Stromal cell of bone marrow (primary cell): ENCODE data around the gene NAA35.
"Not testable (repeated sequence)": the region's sequence is repeated elsewhere in the genome, so short reads cannot be mapped to it uniquely, and the experiment has no call there.

Experiments
- DNase-seq: peaks from one replicate; pipeline ENCODE4 v3.0.0-alpha.2; 2012; ENCODE audit warnings: low read depth

The NAA35 gene

DNA sequence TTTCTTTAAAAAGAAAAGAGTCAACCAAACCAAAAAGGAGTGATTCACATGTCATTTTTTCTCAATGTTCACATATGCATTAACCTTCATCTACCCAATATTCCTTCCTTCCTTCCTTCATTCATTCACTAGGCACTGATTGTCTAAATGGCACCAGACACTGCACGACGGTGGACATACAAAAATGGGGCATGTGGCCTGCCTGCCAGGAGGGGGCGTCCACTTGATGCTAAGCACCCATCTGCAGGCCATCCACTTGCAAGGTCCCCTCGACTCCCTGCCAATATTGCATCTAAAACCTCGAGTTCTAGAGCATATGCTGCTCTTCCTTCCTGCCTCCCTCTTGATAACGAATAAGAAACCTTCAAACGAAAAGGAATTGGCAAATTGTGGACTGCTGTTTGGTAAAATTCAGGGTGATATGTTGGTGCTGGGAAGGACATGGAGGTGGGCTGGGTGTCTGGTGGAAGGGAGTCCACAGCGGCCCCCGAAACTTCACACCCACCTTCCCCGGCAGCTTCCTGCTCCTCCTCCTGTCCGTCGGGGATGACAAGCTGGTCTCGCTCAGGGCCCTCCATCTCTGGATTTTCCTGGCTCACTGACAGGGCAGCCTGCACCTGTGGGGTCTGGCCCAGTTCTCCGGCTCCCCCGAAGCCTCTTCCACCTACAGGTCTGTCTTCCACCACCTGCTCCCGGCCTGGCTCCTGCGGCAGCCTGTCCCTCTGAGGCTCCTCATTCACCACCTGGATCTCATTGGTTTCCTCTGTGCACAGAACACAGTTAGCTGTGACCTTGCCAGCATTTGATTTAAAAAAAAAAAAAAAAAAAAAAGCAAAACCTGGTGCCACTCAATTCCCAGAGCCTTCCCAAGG is 94.2 kb downstream of the NAA35 start:
- peak; percentile 18 for DNase-seq

DNA sequence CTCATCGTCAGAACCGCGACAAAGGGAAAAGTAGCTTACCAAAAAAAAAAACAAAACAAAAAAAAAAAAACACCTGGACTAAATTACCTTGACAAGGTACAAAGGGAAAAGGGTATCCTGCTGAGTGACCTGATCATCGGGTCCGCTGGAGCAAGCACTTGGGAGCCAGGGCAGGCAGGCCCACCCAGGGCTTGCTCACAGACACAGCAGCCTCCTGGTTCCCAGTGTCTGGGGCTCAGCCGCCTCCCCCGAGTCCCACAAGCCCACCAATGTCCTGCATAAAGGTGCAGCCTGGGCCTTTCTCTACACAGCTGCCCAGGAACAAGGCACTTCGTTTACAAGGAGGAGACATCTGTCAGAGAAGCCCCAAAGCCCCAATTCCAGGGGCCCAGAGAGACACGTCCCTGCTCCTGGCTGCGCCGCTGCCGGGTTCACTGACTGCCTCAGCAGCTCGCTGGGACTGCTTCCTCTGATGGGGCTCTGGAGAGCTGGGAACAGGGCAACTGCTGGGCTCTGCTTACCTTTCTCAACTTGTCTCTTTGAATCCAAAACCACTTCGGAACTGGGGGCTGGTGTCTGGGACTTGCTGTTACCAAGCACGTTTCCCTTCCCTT is 95.0 kb downstream of the NAA35 start:
- no peak for DNase-seq

DNA sequence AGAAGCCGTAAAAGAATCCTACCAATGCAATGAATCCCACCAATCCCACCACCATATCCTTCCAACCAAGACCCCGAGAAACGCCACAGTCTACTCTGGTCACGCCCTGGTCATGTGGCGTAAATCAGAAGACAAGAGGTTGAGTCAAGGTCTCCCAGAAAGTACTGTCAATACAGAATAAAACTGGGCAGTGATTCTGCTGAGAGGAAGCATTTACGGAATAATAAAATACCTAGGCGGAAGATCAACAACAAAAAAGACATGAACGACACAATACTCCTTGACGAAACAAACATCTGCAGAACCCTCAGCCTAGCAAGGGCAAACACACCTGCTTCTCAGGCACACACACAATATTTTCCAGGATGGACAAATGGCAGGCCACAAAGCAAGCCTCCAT is 95.6 kb downstream of the NAA35 start:
- DNase-seq = no peak

DNA sequence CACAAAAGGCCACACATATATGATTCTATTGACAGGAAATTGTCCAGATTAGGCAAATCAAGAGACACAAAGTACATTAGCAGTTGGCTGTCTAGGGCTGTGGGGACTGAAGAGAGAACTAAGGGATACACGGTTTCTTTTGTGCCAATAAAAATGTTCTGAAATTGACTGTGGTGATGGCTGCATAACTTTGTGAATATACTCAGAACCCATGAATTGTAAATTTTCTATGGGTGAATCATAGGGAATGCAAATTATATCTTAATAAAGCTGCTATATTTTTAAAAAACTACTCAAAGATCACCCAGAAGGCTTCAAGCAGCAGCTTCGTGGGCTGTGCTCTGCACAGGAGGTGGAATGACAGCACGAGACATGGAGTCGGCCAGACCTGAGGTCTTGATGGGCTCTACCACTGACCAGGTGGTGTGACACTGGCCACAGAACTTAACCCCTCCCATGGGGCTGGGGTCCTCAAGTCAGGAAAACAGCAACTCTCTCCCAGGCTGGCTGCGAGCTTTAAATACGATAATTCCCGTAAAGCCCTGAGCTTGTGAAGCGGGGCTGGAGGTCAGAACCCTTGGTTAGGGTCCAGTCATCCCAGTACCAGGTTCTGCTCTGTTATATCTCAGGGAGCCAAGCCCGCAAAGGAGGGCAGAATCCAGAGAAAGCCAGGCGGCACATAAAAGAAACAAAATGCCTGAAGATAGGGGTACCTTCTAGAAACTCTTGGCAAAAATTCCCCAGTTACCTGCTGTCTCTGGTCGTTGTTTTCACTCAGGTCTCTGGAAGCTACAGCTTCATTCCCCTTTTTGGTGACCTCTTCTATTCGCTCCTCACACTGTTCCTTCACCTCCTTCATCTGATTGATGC is 99.3 kb downstream of the NAA35 start:
- peak; percentile 31 for DNase-seq

DNA sequence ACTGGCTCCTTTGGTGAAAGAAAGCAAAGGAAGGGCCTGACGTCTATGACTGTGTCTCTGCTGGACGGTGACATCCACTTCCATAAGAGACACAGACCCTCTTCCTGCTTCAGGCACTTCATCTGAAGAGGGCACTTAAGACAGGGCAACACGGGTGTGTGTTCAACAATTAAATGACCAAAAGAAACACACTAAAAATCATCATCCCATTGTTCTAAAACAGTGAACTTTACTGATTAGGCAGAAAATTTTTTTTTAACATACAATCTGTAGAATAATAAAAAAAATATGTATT is 99.9 kb downstream of the NAA35 start:
- no peak for DNase-seq

DNA sequence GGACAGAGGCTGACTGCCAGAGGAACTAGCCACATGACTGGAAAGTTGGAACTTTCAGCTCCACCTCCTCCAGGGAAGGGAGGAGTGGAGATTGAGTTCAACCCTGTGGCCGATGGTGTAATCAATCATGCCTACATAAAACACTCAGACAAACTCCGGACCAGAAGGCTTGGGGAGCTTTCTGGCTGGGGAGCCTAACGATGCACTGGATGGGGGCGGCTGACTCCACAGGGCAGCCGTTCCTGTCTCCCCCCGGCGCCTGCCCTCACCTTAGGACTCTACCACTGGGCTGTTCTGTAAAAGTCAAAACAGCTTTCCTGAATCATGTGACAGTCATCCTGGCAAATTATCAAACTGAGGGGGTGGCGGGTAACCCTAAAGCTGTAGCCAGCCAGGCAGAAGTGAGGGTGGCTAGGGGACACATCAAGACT is 100.4 kb downstream of the NAA35 start:
- DNase-seq = peak; percentile 79

DNA sequence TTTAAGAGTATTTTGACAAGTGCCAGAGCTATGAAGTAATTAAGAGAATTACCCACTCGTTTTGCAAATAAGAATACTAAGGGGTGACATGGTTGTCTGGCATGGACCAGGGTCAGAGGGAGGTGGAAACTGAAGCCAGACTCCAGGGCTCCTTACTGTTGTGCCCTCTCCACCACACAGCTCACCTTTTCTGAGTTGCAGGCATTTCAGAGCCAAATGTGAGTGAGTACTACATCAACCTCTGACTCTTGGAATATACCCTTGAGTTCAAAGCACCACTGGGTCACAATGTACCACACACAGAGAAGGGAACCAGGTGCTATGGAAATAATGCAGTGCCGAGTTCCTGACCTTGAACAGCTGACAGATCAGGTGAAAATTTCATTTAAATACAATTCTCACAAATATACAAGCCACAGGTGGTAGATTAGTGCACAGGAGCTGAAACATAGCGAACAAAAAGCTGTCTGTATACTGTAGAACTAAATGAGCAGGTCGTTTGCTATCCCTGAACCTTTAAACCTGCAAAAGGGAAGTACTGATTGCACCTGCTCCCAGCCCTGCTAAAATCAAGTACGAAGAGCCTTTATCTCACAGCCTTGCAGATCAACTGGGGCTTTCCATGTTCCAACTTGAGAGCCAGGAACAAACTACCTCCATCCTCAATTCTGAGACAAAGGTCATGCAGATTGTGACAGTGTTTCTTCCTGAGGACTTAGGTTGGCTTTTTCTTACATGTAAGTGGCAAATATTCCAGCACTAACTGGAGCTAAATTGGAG is 101.4 kb downstream of the NAA35 start:
- no peak for DNase-seq

DNA sequence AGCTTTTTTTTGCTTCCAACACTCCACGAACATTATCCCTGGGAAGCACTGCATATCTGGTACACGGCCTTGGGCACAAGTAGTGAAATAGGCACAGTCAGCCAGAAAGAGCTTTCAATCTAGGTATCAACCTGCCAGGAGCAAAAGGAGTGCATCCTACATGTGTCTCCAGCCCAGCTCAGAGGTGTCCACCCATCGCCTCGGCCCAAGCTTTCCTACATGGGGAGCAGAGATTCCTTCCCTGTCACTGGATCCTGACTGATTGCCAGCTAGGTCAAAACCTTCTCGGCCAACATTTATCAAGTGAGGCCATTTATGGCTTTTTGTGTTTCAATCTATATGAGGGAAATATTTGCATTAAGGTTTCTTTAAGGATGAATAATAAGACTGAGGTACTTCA is 102.6 kb downstream of the NAA35 start:
- no peak for DNase-seq

DNA sequence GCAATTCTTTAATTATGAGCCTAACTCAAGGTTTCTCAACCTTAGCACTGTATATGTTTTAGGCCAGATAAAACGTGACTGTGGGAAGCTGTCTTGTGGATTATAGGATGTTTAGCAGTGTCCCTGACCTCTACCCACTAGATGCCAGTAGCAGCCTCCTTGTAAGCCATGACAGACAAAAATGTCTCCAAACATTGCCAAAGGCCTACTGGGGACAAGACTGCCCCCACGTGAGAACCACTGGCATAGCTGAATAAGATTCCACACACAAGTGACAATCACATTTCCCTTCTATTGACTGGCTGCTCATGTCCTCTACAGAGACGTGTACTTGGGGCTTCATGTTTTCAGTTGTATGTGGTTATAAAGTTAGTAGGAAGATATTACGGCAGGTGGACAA is 103.1 kb downstream of the NAA35 start:
- DNase-seq = no peak

DNA sequence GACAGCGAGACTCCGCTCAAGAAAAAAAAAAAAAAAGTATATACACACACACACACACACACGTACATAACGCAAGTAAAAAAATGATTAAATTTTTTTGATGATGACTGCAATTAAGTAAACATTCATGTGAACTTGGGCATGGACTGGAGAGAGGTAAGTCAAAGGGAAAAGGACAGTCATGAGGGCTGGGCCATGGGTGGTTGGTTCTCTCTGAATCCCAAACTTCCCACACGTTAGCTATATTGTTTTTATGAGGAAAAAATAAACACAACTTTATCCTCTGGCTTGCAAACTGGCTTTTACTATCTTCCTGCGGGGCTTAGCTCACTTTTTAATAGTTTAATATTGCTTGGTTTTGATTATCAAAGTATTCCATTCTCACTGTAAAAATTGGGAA is 104.7 kb downstream of the NAA35 start:
- no peak for DNase-seq

DNA sequence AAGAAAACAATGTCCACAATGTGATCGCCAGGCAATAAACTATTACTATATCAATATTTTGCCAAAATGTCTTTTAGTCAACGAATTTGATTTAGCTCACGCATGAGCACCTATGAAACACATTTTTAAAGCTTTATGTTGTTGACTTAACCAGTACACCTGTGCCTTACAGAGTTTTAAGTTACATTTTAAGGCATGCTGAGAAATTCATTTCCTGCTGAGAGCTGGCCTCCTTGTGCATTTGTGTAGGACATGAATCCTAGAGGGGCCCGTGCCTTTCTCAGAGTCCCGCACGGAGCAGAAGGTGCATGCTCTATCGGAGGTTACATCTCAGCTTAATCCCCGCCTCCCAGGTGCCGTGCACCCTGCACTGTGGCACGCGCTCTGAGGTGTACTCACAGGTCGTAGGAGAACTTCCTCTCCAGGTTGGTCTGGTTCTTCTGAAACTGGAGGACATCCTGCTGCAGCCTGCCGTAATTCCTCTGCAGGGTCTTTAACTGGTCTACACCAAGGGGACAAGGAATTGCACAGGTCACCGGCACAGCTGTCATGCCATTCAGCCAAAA is 105.2 kb downstream of the NAA35 start:
- no peak for DNase-seq

DNA sequence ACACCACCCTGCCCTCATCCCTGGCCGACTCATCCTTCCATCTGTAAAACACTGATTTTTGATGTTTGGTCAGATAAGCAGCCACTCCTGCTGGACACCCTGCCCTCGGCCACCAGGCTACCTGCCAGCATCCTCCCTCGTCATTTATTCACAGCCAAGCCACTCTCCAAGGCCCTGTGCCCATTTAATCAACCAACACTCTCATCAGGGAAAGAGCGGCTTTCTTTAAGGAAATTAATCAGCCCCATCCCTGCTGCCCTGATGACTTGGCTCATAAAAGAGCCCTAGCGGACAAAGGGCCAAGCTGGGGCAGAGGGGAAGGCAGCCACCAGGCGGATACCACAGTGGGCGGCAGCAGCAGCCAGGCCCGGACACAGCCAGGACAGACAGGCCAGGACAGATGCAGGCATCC is 106.0 kb downstream of the NAA35 start:
- no peak for DNase-seq

DNA sequence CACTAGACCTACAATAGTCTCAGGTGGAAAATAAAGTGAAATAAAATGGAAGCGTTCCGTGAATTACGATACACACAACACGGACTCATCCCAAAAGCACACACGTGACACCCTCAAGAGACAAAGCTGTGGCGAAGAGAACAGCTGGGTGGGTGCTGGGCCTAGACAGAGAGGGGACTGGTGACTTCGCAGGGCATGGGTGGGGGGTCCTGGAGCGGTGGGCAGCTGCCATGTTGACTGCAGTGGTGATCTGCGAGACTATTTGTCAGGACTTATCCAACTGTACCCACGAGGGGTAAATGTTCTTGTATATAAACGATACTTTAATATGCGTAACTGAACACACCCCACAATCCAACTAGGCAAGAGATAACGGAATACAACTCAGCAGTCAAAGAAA is 106.4 kb downstream of the NAA35 start:
- no peak for DNase-seq

DNA sequence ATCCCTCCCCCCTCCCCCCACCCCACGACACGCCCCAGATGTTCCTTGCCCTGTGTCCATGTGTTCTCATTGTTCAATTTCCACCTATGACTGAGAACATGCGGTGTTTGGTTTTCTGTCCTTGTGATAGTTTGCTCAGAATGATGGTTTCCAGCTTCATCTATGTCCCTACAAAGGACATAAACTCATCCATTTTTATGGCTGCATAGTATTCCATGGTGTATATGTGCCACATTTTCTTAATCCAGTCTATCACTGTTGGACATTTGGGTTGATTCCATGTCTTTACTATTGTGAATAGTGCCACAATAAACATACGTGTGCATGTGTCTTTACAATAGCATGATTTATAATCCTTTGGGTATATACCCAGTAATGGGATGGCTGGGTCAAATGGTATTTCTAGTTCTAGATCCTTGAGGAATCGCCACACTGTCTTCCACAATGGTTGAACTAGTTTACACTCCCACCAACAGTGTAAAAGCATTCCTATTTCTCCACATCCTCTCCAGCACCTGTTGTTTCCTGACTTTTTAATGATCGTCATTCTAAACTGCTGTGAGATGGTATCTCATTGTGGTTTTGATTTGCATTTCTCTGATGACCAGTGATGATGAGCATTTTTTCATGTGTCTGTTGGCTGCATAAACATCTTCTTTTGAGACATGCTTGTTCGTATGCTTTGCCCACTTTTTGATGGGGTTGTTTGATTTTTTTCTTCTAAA is 107.2 kb downstream of the NAA35 start:
- not testable (repeated sequence) for DNase-seq

DNA sequence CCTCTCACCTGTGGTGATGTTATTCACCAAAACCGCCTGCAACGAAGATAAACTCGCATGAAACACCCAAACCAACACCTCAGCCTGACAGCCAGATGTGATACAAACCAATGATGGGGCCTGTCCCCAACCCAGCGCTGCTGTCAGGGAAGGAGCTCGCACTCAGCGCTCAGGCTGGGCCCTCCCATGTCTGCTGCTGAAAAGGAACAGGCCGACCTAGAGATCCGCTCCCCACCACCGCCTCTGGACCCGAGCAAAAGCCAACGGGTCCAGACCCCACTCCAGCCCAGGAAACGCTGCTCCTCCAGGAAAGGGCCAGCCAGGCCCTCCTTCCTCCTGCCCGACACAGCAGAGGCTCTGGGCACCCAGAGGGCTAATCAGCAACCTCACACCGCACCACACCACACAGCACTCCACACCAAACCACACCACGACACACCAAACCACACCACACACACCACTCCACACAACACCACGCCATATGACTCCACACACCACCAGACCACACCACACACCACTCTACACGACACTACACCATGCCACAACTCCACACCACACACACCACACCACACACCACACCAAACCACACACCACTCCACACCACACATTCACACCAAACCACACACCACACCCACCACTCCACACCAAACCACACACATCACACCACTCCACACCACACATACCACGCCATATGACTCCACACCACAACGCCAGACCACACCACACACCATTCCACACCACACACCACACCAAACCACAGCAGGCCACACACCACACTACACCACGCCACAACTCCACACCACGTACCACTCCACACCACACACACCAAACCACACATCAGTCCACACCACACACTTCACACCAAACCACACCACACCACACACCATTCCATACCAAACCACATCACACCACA is 111.9 kb downstream of the NAA35 start:
- no peak for DNase-seq

DNA sequence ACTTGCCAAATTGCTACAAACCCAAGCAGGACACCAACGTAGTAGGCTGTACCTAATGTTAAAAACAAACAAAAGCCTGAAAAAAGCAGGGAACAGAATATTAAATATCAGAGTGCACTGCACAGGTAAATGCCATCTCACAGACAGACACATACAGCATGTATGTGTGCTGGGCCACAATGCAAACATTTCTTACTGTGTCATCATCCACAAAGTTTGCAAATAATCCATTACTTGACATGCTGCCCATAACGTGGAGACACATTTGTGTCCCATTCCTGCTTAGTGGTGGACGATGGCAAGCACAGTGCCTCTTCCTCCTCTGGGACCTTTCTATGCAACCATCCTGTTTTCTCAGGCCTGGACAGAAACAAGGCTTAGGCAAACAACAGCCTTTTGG is 113.7 kb downstream of the NAA35 start:
- DNase-seq = no peak

DNA sequence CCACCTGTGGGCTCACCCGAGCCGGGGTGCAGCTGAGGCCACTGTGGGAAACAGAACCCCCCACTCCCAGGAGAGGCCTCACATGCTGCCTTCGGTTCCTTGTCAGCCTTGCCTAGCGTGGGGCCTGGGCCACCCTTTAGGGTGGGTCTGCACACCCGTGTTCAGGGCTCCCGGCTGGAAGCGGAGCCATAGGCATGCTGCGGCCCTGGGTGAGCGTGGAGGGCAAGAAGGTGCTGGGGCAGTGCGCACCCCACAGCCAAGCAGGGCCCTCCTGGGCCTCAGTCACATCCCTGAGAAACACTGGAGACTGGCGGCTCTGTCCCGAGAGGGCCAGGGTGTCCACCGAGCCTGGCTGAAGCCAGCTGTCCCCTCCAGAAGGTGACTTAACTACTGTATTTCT is 116.5 kb downstream of the NAA35 start:
- no peak for DNase-seq

DNA sequence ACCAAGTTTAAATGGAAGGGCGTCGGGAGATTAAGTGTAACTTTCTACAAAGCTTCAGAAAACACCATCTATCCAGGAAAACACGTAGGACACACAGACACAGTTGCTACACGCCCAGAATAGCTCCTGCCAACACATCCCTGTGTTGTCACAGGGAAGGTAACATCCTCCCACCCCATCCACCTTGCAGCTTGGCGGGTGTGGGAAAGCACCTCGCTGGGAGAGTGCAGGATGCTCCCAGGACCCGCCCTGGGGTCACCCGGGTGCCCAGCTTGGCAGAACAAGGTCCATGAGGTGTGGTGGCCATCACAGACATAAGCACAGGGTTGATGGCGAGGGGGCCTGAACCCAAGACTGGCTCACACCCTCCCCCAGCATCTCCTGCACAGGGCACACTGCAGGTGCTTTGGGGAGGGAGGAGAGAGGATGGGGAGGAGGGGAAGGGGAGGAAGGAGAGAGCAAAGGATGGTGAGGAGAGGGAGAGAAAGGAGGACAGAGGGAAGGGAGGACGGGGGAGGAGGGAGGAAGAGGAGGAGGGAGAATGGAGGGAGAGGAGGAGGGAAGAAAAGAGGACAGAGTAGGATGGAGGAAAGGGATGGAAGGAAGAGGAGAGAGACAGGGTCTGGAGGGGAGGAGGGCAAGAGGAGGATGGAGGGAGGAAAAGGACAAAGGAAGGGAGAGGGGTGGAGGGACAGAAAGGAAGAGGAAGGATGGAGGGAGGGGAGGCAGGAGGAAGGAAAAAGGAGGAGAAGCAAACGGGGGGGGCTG is 121.2 kb downstream of the NAA35 start:
- DNase-seq = no peak
